GM12872 (cell line): ENCODE measurements around the gene MBD6.

ENCODE experiments used
- TF ChIP-seq, protein P1 (sequence below): IDR thresholded peaks from 3 replicates; pipeline ENCODE4 v1.5.1; 2011; ENCODE audit warnings: low read depth, mild to moderate bottlenecking, low read length, moderate library complexity; ENCODE audit not compliant: insufficient read depth

MBD6 gene

DNA sequence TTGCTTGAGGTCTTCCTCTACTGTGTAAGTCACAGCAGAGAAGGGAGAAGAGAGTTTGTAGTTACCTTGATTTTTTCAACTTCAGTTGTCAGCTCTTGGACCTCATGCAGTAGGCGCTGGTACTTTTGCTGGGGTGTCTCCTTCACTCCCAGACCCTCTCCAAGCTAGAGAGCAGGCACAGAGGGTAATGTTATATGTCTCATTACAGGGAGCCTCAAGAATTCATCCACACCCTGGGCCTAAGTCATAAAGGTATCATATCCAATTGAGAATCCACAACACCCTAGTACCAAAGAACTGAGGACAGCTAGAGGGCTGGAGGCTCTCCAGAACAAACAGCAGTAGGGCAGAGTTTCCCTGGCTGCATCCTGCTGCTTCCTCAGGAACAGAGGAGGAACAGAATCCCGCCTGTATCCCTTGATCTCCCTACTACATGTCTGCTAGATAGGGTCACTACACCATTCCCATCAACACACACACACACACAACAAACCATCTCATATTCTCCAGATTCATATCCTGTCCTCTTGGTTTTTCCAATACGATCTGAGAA is 12.4 kb downstream of the MBD6 start:
- TF ChIP-seq, protein P1, sequence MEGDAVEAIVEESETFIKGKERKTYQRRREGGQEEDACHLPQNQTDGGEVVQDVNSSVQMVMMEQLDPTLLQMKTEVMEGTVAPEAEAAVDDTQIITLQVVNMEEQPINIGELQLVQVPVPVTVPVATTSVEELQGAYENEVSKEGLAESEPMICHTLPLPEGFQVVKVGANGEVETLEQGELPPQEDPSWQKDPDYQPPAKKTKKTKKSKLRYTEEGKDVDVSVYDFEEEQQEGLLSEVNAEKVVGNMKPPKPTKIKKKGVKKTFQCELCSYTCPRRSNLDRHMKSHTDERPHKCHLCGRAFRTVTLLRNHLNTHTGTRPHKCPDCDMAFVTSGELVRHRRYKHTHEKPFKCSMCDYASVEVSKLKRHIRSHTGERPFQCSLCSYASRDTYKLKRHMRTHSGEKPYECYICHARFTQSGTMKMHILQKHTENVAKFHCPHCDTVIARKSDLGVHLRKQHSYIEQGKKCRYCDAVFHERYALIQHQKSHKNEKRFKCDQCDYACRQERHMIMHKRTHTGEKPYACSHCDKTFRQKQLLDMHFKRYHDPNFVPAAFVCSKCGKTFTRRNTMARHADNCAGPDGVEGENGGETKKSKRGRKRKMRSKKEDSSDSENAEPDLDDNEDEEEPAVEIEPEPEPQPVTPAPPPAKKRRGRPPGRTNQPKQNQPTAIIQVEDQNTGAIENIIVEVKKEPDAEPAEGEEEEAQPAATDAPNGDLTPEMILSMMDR: no peak

DNA sequence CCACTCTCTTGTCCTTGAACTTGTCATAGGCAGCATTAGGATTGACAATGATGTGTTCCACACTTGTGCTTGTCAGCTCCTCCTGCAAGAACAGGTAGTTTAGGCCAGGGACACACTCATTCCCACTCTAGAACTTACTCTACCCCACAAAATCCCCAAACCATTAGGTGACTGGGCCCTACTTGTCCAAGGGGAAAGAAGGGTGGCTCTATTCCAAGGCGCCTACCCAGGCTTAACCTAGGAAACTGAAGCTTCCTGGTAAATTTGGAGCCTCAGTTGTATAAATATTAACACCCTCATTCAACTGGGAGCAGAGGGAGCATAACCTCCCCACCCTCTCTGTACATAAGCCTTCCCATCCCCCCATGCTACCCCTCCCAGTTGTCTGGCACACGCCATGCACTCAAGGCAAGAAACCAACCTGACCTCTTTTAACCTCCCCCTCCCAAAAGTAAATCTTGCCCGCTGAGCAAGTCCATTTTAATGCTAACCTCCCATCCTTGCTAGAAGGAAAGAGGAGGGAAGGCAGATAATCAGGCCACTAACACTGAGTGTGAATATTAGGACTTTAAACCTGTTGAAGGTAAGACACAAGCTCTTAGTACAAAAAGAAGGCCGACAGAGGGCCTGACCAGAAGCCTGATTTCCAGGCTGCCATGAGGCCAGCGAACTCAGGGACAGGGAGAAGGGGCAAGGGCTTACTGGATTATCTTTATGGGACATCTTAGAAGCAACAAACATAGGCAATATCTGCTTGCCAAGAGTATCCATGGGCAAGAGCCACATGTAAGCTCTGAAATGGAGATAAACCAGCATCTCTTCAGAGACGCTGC is 13.4 kb downstream of the MBD6 start:
- TF ChIP-seq, protein P1: no peak

DNA sequence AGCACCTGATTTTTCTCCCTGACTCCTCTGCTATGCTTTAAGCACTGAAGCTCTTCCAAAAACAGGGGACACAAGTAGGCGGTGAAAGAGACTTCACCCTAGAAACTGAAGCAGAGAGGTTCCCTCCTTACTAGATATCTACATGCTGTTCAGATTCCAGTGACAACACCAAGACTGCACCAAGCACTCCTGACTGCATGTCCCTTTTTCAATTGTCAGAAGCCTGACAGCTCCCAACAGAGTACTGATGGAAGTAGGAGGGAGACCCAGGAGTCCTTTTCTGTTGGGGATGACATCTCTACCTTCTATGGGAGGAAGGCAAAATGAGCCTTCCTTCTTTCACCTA is 13.9 kb downstream of the MBD6 start:
- TF ChIP-seq, protein P1: no peak

DNA sequence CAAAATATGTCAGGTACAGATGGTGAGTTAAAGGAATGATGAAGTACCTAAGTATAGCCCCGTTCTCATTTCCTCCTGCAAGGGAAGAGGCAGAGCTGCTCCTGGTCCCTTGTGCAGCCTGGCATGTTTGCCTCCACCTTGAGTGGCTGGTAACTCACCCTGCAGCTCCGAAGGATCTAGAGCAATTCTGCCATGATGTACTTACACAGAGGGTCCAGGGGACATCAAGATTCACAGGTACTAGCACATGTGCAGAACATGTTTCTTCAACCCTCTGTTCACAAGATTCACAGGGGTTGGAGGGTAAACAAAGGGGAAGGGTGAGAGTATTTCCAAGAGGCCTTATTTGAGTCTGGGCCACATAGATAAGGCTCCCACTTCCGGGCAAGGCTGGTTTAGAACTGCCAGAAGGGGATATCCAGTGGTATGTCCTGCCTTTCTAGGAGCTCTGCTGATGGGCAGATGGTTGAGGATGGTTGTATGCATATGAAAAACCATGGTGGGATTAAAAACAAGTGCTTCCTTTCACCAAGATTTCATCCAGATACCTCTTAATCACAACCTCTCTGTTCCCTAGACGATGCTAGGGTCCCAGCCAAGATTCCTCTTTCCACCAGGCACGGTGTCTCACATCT is 16.6 kb downstream of the MBD6 start:
- TF ChIP-seq, protein P1: no peak

DNA sequence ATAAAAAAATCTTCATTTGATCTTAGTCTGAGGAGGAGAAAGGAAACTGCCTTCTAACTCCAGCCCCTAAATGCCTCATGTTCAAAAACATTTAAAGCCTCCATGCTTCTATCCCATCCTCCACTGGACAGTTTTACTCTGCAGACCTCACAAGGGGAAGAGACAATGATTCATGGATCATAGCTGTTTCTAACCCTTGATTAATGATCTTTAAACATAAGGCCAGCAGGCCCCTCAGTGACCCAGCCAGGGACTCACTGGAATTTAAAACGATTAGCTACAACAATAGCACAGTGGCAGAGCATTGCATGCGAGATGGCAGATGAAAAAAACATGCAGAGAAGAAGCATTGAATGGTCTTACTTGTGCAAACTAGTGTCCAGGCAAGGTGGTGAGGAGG is 18.4 kb downstream of the MBD6 start:
- TF ChIP-seq, protein P1: no peak

DNA sequence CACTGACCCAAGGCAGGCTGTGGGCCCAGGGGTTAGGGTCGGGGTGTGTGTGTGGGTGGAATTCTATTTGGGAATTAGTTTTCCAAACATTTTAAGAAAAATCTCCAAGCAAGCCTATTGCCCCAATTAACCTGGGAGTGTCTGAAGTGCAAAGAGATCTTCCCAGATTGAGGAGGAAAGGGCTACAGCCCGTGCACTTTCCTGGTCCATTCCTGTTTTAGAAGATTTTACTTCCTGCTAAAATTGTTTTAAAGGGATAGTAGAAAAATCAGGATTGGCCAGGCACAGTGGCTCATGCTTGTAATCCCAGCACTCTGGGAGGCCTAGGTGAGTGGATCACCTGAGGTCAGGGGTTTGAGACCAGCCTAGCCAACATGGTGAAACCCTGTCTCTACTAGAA is 19.1 kb downstream of the MBD6 start:
- TF ChIP-seq, protein P1: no peak

DNA sequence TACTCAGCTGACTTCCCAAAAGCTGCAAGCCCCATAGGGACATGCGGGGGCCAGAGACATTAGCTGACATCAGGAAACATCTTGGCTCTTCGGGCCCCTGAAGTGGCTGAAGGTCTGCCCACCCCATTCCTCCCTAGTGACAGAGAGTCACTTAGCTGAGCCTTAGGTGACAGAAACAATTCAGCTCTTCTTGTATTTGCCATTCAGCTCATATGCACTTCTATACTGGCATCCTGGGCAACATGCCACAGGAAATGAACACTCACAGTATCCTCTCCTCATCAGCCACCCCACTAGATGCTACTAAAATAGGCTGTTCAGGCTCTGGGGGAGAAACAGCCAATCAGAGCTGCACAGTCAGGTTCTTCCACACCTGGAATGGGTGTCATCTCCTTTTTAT is 21.0 kb downstream of the MBD6 start:
- TF ChIP-seq, protein P1: no peak
